OCI-LY7 (cell line): ENCODE data around the gene AUTS2. TPM values are rescaled to one million over a fixed set of nuclear protein-coding genes. Genes with fewer than 3 reads are reported as not detected.

Experiments
- BruUV-seq: library from RNA; stranded (reverse); fragments of 400-500 nt; replicated peaks from 2 replicates; lab custom pipeline; 2021; lab: Mats Ljungman, UMichigan
- CTCF ChIA-PET: fragments of 300-600 bp; sonication (Branson Sonifier 250); formaldehyde crosslinking; loops from one replicate; lab custom pipeline; 2022; ENCODE audit warnings: antibody characterized with exemption; ENCODE audit not compliant: unreplicated experiment; lab: Charles Lee
- POLR2A ChIA-PET: fragments of 300-600 bp; sonication (Branson Sonifier 250); formaldehyde crosslinking; loops from one replicate; lab custom pipeline; 2022; ENCODE audit warnings: antibody characterized with exemption; lab: Charles Lee
- DNase-seq: peaks from one replicate; pipeline ENCODE4 v3.0.0-alpha.2; 2015; ENCODE audit warnings: low spot score
- H2AFZ ChIP-seq: fragments of 200-600 bp; sonication (generic), shearing (Covaris generic); 2 replicates; pipeline ENCODE4 v1.6.1; 2014; ENCODE audit warnings: mild to moderate bottlenecking, antibody characterized with exemption, low read length, moderate library complexity
- H3K27ac ChIP-seq: fragments of 200-600 bp; sonication (generic); 2 replicates; pipeline ENCODE4 v1.5.1; 2014; ENCODE audit warnings: mixed run types, low read depth, mild to moderate bottlenecking, moderate library complexity, low read length, inconsistent platforms; ENCODE audit not compliant: poor library complexity, severe bottlenecking
- H3K36me3 ChIP-seq: fragments of 200-600 bp; sonication (generic); 2 replicates; pipeline ENCODE4 v1.6.1; 2014; ENCODE audit warnings: mild to moderate bottlenecking, antibody characterized with exemption, low read length, moderate library complexity, mixed read lengths; ENCODE audit not compliant: insufficient read depth
- H3K4me1 ChIP-seq: fragments of 200-600 bp; sonication (generic); 2 replicates; pipeline ENCODE4 v1.5.1; 2014; ENCODE audit warnings: mild to moderate bottlenecking, low read length; ENCODE audit not compliant: insufficient read depth, poor library complexity, severe bottlenecking
- H3K4me2 ChIP-seq: fragments of 200-600 bp; sonication (generic); 2 replicates; pipeline ENCODE4 v1.6.1; 2014; ENCODE audit warnings: mild to moderate bottlenecking, low read length
- H3K4me3 ChIP-seq: fragments of 200-600 bp; sonication (generic); 2 replicates; pipeline ENCODE4 v1.5.1; 2014; ENCODE audit warnings: mild to moderate bottlenecking, low read depth, low read length; ENCODE audit not compliant: poor library complexity, severe bottlenecking
- H3K79me2 ChIP-seq: fragments of 200-600 bp; sonication (generic); 2 replicates; pipeline ENCODE4 v1.6.1; 2016; ENCODE audit warnings: low read depth, mild to moderate bottlenecking, low read length, moderate library complexity, mixed read lengths; ENCODE audit not compliant: insufficient read depth
- H3K9me2 ChIP-seq: fragments of 200-600 bp; sonication (generic); 2 replicates; pipeline ENCODE4 v1.6.1; 2016; ENCODE audit warnings: mild to moderate bottlenecking, low read length, mixed read lengths; ENCODE audit not compliant: insufficient read depth
- H3K9me3 ChIP-seq: fragments of 200-600 bp; sonication (generic); 2 replicates; pipeline ENCODE4 v1.6.1; 2014; ENCODE audit warnings: mild to moderate bottlenecking, mixed run types, low read length, mixed read lengths
- H4K20me1 ChIP-seq: fragments of 200-600 bp; sonication (generic); 2 replicates; pipeline ENCODE4 v1.6.1; 2014; ENCODE audit warnings: mild to moderate bottlenecking, antibody characterized with exemption, low read length, moderate library complexity, mixed read lengths; ENCODE audit not compliant: insufficient read depth
- EZH2phosphoT487 ChIP-seq: fragments of 200-600 bp; sonication (generic); IDR thresholded peaks from 2 replicates; pipeline ENCODE4 v1.6.1; 2018; ENCODE audit warnings: low read depth, borderline replicate concordance, mild to moderate bottlenecking, mixed run types, antibody characterized with exemption, low read length, moderate library complexity, mixed read lengths
- intact Hi-C: fragments of 100-400 bp; cut with micrococcal nuclease; formaldehyde crosslinking; loops from one replicate; pipeline ENCODE4 v1.10.0; 2022; ENCODE audit not compliant: unreplicated experiment
- total RNA-seq, 2 experiments: library from RNA; depleted of rRNA in 1 of 2; stranded (reverse); fragments of >200 nt in 1 of 2; shearing (Covaris generic) in 1 of 2; gene quantifications; 2 replicates each; pipeline ENCODE4 v1.2.3, GENCODE V29; 2014 to 2022
- TF ChIP-seq, protein P1 (sequence below): fragments of 200-600 bp; sonication (generic); conservative IDR thresholded peaks from 2 replicates; pipeline ENCODE4 v1.5.1; 2014; ENCODE audit warnings: mild to moderate bottlenecking, antibody characterized with exemption, low read length, moderate library complexity, mixed read lengths

The AUTS2 gene
- total RNA-seq, 2 experiments from 2014 or later = 37.9 to 78.5 TPM

DNA sequence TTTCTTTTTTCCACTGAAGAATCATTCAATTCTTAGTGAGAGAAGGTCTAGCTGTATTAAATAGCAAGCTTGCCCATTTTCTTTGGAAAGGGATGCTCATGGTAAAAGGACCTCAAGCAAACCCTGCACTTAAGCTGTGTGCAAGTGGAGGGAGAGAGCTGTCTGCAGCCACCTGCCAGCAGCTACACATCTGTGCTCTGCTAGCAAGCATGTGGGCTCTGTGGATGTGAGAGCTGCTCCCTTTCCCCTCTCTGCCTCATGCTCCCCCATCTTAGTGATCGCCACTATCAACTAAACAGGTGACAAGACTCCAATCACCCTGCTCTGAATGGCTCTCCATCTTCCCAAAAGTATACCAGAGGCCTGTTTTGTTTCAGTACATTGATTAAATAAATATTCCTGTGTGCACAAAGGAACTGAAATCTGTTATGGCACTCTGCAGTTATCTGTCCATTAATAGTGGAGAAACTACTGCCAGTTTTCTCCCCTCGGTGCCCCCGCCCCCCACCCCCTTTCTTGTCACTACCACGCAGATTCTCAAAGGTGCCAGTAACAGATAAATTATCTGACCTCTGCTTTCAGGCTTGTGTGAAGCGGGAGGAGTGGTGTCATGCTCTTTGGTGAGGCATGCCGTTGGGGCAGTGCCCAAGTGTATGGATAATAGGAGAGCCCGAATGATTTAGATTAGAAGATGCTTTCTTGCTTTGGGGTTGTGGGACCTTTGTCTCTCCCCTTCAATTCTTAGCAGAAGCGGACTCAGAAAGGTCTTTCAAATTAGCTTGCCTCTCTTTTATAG, 26.4 kb downstream of the AUTS2 start:
- ChIA-PET POLR2A (interaction anchor here (0.5 to 1.0 kb wide), 3 partner anchors 18 to 171 kb away, joined by 3 read pairs; no protein-coding TSS in a partner anchor), CTCF (no interaction called here)
- TF ChIP-seq, protein P1, sequence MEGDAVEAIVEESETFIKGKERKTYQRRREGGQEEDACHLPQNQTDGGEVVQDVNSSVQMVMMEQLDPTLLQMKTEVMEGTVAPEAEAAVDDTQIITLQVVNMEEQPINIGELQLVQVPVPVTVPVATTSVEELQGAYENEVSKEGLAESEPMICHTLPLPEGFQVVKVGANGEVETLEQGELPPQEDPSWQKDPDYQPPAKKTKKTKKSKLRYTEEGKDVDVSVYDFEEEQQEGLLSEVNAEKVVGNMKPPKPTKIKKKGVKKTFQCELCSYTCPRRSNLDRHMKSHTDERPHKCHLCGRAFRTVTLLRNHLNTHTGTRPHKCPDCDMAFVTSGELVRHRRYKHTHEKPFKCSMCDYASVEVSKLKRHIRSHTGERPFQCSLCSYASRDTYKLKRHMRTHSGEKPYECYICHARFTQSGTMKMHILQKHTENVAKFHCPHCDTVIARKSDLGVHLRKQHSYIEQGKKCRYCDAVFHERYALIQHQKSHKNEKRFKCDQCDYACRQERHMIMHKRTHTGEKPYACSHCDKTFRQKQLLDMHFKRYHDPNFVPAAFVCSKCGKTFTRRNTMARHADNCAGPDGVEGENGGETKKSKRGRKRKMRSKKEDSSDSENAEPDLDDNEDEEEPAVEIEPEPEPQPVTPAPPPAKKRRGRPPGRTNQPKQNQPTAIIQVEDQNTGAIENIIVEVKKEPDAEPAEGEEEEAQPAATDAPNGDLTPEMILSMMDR = no peak
- no peak for TF ChIP-seq EZH2phosphoT487
- Histone ChIP-seq H2AFZ (no peak overlapping the region), H3K4me2 (peak overlapping the region; percentile 49; the same call in 1 of the 2 replicates), H3K27ac (no peak overlapping the region), H3K79me2 (peaks cover 92% of the 10 kb centered on the region), H3K4me1 (peaks cover 50% of the 10 kb centered on the region), H3K9me3 (no peaks in the 10 kb centered on the region), H3K4me3 (no peak overlapping the region), H3K9me2 (no peaks in the 10 kb centered on the region), H4K20me1 (peaks cover 37% of the 10 kb centered on the region), H3K36me3 (no peaks in the 10 kb centered on the region)
- intact Hi-C loops = no loop called here
- peak; percentile 66 for DNase-seq
- BruUV-seq = no TSS peak

DNA sequence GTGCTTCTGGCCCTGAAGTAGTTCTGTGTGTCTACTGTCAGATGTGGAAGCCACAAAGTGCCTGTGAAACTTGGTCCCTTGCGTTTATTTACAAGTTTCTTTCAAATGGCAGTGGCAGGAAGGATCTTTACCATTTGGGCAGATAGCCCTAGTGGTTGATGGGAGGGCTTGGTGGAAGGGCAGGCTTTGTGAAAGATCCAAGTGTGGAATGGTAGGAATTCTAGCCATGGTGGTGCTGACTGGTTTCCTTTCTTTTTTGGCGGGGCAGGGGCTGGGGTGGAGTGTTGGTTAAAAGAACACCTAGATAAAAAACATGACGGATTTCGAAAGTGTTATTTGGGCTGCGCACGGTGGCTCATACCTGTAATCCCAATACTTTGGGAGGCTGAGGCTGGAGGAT, 27.0 kb downstream of the AUTS2 start:
- ChIA-PET POLR2A (interaction anchor here (0.9 kb wide), 1 partner anchor 25 kb away, joined by 3 read pairs; no protein-coding TSS in a partner anchor), CTCF (no interaction called here)
- no peak overlapping the region for H3K4me3 ChIP-seq
- intact Hi-C loops = no loop called here
- H3K36me3 ChIP-seq = no peaks in the 10 kb centered on the region
- DNase-seq = no peak
- H3K79me2 ChIP-seq = peaks cover 89% of the 10 kb centered on the region
- peak overlapping the region; percentile 49; the same call in 1 of the 2 replicates for H3K4me2 ChIP-seq
- H4K20me1 ChIP-seq = peaks cover 31% of the 10 kb centered on the region
- H3K9me2 ChIP-seq = no peaks in the 10 kb centered on the region
- no peaks in the 10 kb centered on the region for H3K9me3 ChIP-seq
- H3K27ac ChIP-seq = no peak overlapping the region
- BruUV-seq = no TSS peak
- H2AFZ ChIP-seq = no peak overlapping the region
- H3K4me1 ChIP-seq = peaks cover 53% of the 10 kb centered on the region
- TF ChIP-seq, protein P1 = no peak
- TF ChIP-seq EZH2phosphoT487 = no peak

DNA sequence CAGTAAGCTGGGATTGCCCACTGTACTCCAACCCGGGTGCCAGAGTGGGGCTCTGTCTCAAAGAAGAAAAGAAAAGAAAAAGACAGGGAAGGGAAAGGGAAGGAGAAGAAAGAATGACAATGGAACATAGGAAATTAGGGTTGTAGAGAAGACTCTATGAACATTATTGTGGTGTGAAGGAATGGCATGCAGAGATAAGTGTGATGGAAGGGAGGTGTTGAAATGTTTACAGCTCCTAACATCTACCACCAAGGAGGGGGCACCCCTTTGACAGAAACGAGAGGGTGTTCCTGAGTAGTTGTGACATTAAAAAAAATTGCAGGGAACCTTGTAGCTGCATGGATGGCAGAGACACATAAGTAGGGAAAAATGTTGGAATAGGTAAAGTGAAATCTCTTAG, 27.5 kb downstream of the AUTS2 start:
- ChIA-PET POLR2A (interaction anchor here (0.7 to 1.1 kb wide), 2 partner anchors 10 to 118 kb away, joined by 3 to 5 read pairs; no protein-coding TSS in a partner anchor), CTCF (no interaction called here)
- Histone ChIP-seq H3K9me2 (no peaks in the 10 kb centered on the region), H3K79me2 (peaks cover 89% of the 10 kb centered on the region), H3K4me3 (no peak overlapping the region), H3K4me1 (peaks cover 58% of the 10 kb centered on the region), H3K4me2 (no peak overlapping the region), H2AFZ (no peak overlapping the region), H4K20me1 (peaks cover 25% of the 10 kb centered on the region), H3K27ac (no peak overlapping the region), H3K9me3 (no peaks in the 10 kb centered on the region), H3K36me3 (no peaks in the 10 kb centered on the region)
- no TSS peak for BruUV-seq
- intact Hi-C loops = no loop called here
- no peak for DNase-seq
- TF ChIP-seq, protein P1 = no peak
- no peak for TF ChIP-seq EZH2phosphoT487
